Panc1 (cell line): Measurements from ENCODE around the gene FHIT.

Source experiments
- CTCF ChIP-seq: fragments of 450-650 bp; IDR thresholded peaks from 2 replicates; pipeline ENCODE4 v1.5.1; 2017; ENCODE audit warnings: mild to moderate bottlenecking
- POLR2AphosphoS5 ChIP-seq: IDR thresholded peaks from 2 replicates; pipeline ENCODE4 v1.6.1; 2012; ENCODE audit warnings: mild to moderate bottlenecking, low read depth, low read length, moderate library complexity
- TCF7L2 ChIP-seq: IDR thresholded peaks from 2 replicates; pipeline ENCODE4 v1.6.1; 2011; ENCODE audit warnings: mild to moderate bottlenecking, low read depth, low read length, inconsistent platforms

GRCh38 chr3:60149501-60149900, 1101.8 kb downstream of the FHIT start:
- TF ChIP-seq CTCF (no peak), TCF7L2 (no peak), POLR2AphosphoS5 (no peak)
